ENCODE data around the gene SREK1IP1.
"Not testable (repeated sequence)": the region's sequence is repeated elsewhere in the genome, so short reads cannot be mapped to it uniquely, and the experiment has no call there.

SREK1IP1 gene

DNA sequence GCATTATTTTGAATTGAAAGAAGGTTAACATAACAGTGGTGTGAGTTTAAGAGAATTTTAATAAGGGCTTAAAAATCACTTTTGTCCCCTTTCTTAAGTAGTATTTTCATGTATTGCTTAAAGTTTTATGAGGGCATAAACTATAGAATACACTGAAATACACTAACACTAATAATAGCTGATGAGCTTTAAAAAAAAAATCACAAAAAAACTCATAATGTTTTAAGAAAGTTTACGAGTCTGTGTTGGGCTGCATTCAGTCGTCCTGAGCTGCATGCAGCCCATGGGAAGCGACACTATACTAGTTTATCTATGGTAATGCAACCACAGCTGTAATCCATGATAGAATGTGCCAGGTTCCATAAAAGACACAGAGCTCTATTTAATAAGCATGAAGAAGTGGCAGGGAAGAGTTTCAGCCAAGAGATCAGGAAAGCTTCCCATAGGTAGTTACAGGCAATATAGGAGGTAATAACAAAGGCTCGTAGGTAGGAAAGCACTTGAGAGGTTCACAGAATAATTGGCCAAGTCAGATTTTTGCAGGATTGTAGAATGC lies 4.5 kb downstream of the SREK1IP1 start:
- DNase-seq (ENCODE audit: low read depth in 2 of 2): no peak

DNA sequence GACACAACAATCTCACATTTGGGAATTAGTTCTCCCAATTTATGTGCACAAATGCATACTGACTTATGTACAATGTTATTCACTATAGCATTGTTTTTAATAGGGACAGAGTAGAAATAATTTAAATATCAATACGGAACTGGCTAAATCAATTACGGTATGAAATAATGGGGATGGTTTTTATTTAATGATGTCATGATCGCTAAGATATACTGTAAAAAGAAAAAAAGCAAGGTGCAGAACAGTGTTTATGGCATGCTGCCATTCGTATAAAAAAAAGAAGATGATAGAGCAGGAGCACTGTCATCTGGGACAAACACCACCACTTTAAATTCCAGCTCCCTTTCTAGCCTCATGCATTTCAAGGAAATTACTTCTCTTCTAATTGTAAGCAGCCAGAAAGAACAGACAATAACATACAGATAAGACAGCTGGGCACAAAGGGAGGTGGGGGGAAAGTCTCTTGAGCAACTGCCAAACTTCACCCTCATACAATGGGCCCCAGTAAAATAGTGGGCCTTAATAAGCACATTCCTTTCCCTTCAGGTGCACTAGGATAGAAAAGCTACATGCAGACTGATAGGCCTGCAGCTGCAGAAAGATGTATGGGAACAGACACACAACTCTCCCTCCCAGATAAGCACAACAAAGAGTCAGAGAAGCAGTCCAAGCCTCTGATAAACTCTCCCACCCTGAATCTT lies 8.4 kb downstream of the SREK1IP1 start:
- DNase-seq (ENCODE audit: low read depth in 2 of 2): no peak

- no peak for DNase-seq (ENCODE audit: low read depth in 2 of 2)
Measured at GRCh38 chr5:64758901-64759300, 9.6 kb downstream of the SREK1IP1 start.

DNA sequence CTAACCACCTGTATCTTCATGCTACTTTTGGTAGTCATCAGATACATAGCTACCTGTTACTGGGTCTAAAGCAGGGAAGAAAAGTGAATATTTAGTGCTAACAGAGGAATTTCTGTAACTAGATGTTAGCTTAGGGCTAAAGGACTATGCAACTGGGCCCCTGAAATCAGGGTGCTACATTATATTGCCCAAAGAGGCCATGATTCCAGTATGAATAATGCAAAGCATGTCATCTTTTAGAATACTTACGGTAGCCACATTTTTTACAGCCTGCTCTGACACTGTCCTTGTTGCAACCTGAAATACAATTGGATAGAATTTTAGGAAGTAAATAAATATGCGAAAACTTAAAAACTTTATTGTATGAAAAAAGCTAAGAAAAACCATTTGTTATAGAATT lies 14.4 kb downstream of the SREK1IP1 start:
- no peak for DNase-seq (ENCODE audit: low read depth in 2 of 2)

GRCh38 chr5:64749385-64749784 lies 19.1 kb downstream of the SREK1IP1 start:
- no peak for DNase-seq (ENCODE audit: low read depth in 2 of 2)

DNA sequence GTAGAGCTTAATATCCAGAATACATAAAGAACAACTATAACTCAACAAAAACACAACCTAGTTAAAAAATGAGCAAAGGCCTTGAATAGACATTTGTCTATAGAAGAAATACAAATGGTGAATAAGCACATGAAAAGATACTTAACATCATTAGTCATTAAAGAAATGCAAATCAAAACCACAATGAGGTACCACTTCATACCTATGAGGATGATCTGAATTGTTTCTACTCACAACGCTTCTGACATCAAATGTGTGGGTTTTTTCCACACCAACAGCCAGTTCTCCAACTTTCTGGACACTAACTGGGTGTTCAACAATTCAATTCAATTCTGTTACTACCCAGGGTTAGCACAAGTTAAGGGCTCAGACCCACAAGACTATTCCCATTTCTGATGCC lies 22.0 kb downstream of the SREK1IP1 start:
- DNase-seq (ENCODE audit: low read depth in 2 of 2): no peak

GRCh38 chr5:64744914-64745313 lies 23.6 kb downstream of the SREK1IP1 start:
- no peak for DNase-seq (ENCODE audit: low read depth in 2 of 2)

GRCh38 chr5:64742821-64743220 lies 25.7 kb downstream of the SREK1IP1 start:
- no peak for DNase-seq (ENCODE audit: low read depth in 2 of 2)

DNA sequence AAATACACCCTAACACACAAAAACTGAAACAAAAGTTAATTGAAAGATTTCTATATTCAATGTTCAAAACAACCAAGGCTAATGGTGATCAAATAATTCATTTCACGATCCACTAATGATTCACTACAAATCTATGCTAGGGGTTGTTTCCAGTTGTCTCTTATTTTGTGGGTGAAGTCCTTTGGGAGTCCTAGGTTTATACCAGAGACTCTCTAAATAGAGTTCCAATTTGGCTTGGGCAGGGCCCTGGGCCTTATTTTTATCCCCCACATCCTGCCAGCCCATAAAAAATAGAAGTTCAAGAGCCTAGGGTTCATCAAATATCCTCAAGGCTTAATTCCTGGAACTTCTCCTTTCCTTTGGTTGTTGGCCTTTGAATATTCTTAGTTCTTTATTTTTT lies 26.1 kb downstream of the SREK1IP1 start:
- no peak for DNase-seq (ENCODE audit: low read depth in 2 of 2)

GRCh38 chr5:64727150-64727549 lies 41.3 kb downstream of the SREK1IP1 start:
- DNase-seq (ENCODE audit: low read depth in 2 of 2): no peak

- no peak for DNase-seq (ENCODE audit: low read depth in 2 of 2)
Measured at GRCh38 chr5:64722588-64722987, 45.9 kb downstream of the SREK1IP1 start.

DNA sequence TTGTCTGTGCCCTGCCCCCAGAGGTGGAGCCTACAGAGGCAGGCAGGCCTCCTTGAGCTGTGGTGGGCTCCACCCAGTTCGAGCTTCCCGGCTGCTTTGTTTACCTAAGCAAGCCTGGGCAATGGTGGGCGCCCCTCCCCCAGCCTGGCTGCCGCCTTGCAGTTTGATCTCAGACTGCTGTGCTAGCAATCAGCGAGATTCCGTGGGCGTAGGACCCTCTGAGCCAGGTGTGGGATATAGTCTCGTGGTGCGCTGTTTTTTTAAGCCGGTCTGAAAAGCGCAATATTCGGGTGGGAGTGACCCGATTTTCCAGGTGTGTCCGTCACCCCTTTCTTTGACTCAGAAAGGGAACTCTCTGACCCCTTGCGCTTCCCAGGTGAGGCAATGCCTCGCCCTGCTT lies 54.0 kb downstream of the SREK1IP1 start:
- DNase-seq (ENCODE audit: low read depth in 2 of 2): not testable (repeated sequence)

DNA sequence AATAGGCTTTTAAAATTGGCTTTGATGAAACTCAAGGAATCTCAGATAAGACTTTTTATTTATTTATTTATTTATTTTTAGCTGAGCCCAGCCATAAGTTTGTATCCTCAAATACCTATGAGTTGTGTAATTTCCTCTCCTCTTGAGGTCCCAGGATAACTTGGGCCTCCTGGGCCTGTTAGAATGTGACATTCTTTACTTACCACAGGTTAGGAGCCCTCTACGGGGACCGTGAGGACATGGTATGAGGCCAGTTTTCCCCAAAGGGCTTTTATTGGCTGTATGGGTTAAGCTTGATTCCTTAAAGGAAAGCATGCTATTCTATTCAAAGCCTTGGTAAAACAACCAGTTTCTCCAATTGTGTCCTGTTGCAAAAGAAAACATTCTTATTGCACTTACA lies 61.3 kb downstream of the SREK1IP1 start:
- no peak for DNase-seq (ENCODE audit: low read depth in 2 of 2)

- DNase-seq (ENCODE audit: low read depth in 2 of 2): not testable (repeated sequence)
Measured at GRCh38 chr5:64706074-64706473, 62.4 kb downstream of the SREK1IP1 start.

GRCh38 chr5:64700765-64701164 lies 67.7 kb downstream of the SREK1IP1 start:
- DNase-seq (ENCODE audit: low read depth in 2 of 2): no peak

GRCh38 chr5:64696414-64696813 lies 72.1 kb downstream of the SREK1IP1 start:
- not testable (repeated sequence) for DNase-seq (ENCODE audit: low read depth in 2 of 2)

GRCh38 chr5:64693636-64694035 lies 74.9 kb downstream of the SREK1IP1 start:
- DNase-seq (ENCODE audit: low read depth in 2 of 2): no peak

DNA sequence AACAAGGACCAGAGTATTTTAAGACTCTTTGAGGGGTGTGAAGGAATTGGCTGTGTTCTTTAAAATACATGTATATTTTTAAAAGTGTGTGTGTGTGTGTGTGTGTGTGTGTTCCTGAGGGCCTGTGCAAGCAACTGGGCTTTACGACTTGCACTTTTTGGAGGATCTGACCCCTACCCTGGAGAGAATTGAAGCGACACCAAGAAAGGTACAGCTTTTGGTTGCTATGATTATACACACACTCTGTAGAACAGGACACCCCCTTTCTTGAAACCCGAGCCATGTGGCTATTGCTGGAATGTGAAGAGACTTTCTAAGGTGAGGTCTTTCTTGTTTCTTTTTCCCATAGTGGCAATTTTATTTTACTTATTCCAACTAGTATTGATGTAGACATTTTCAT lies 77.2 kb downstream of the SREK1IP1 start:
- no peak for DNase-seq (ENCODE audit: low read depth in 2 of 2)

- no peak for DNase-seq (ENCODE audit: low read depth in 2 of 2)
Measured at GRCh38 chr5:64690417-64691151, 77.9 kb downstream of the SREK1IP1 start, which contains the start of gene SHISAL2B. Gene SHISAL2B, plus strand, starts transcription at chr5:64690503. Its CDS starts 121 bp downstream, at chr5:64690624.

GRCh38 chr5:64690104-64690416 lies 78.4 kb downstream of the SREK1IP1 start:
- DNase-seq (ENCODE audit: low read depth in 2 of 2): no peak

- no peak for DNase-seq (ENCODE audit: low read depth in 2 of 2)
Measured at GRCh38 chr5:64688965-64689364, 79.5 kb downstream of the SREK1IP1 start.

- DNase-seq (ENCODE audit: low read depth in 2 of 2): no peak
Measured at GRCh38 chr5:64688391-64688790, 80.1 kb downstream of the SREK1IP1 start.

DNA sequence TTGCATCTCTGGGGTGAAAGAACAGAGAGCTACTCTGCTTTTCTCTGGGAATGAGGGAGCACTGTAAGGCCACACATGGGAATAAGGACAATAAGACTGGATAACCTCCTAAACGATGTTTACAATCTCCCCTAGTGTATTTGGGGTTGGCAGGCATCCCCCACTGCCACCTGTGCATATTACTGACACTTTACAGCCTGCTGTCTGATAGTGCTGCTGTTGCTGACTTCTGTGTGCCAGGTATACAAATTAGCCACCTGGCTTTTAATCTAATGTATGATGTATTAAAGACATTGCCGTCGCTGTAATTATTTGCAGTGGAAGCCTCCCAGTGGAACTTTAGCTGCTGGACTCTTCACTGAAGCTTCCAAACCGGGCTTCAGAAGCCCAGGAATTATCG lies 82.6 kb downstream of the SREK1IP1 start:
- no peak for DNase-seq (ENCODE audit: low read depth in 2 of 2)
